ENCODE data around the gene SPCS2. TPM values are rescaled to one million over a fixed set of nuclear protein-coding genes. Genes with fewer than 3 reads are reported as not detected.
"Not testable (repeated sequence)": the region's sequence is repeated elsewhere in the genome, so short reads cannot be mapped to it uniquely, and the experiment has no call there.

Gene SPCS2
- total RNA-seq, 2 donors from 2014 or later: 26.7 to 62.3 TPM

- no peaks in the 10 kb centered on the region for H3K9me3 ChIP-seq
Observed at GRCh38 chr11:74953451-74953850, 4.4 kb downstream of the SPCS2 start.

DNA sequence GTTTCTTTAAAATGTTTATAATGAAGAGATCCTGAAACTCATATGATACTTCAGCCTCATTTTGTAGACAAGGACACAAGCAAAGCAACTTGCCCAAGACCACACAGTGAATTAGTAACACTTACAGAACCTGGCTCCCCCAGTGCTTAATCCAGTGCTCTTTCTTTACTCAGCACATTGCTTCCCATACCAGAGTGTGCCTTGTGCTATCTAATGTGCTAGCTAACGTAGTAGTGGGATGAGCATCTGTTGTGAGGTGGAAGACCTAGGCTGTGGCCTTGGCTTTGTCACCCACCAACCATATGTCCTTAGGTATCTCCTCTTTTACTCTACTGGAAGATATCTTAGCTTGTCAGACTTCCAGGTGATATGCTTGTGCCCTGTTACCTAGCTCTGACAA, 5.1 kb downstream of the SPCS2 start:
- peaks cover 2% of the 10 kb centered on the region for H3K36me3 ChIP-seq
- no peaks in the 10 kb centered on the region for H3K27me3 ChIP-seq (replicated peaks; ENCODE audit: insufficient read depth)
- H3K4me1 ChIP-seq (ENCODE audit: control insufficient read depth in 1 of 2, low read depth in 2 of 2): peaks cover 16 to 58% of the 10 kb centered on the region in 2 donors
- no peak overlapping the region for H3K27ac ChIP-seq
- ATAC-seq (ENCODE audit: insufficient number of reproducible peaks, low FRiP score, low read depth): no peak
- no peak overlapping the region for H3K4me3 ChIP-seq
- no peaks in the 10 kb centered on the region for H3K9me3 ChIP-seq
- TF ChIP-seq, protein P1, sequence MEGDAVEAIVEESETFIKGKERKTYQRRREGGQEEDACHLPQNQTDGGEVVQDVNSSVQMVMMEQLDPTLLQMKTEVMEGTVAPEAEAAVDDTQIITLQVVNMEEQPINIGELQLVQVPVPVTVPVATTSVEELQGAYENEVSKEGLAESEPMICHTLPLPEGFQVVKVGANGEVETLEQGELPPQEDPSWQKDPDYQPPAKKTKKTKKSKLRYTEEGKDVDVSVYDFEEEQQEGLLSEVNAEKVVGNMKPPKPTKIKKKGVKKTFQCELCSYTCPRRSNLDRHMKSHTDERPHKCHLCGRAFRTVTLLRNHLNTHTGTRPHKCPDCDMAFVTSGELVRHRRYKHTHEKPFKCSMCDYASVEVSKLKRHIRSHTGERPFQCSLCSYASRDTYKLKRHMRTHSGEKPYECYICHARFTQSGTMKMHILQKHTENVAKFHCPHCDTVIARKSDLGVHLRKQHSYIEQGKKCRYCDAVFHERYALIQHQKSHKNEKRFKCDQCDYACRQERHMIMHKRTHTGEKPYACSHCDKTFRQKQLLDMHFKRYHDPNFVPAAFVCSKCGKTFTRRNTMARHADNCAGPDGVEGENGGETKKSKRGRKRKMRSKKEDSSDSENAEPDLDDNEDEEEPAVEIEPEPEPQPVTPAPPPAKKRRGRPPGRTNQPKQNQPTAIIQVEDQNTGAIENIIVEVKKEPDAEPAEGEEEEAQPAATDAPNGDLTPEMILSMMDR (IDR thresholded peaks at IDR 0.05): no peak
- DNase-seq (ENCODE audit: low spot score): no peak

More at GRCh38 chr11:74953451-74953850, 4.4 kb downstream of the SPCS2 start:
- TF ChIP-seq, protein P1 (IDR thresholded peaks at IDR 0.05): no peak
- H3K27me3 ChIP-seq (replicated peaks; ENCODE audit: insufficient read depth): no peaks in the 10 kb centered on the region
- no peak overlapping the region for H3K4me3 ChIP-seq
- ATAC-seq (ENCODE audit: insufficient number of reproducible peaks, low FRiP score, low read depth) (no peak), DNase-seq (ENCODE audit: low spot score) (no peak)
- no peak overlapping the region for H3K27ac ChIP-seq
- H3K36me3 ChIP-seq: peaks cover 2% of the 10 kb centered on the region
- peaks cover 16 to 50% of the 10 kb centered on the region in 2 donors for H3K4me1 ChIP-seq (ENCODE audit: control insufficient read depth in 1 of 2, low read depth in 2 of 2)

DNA sequence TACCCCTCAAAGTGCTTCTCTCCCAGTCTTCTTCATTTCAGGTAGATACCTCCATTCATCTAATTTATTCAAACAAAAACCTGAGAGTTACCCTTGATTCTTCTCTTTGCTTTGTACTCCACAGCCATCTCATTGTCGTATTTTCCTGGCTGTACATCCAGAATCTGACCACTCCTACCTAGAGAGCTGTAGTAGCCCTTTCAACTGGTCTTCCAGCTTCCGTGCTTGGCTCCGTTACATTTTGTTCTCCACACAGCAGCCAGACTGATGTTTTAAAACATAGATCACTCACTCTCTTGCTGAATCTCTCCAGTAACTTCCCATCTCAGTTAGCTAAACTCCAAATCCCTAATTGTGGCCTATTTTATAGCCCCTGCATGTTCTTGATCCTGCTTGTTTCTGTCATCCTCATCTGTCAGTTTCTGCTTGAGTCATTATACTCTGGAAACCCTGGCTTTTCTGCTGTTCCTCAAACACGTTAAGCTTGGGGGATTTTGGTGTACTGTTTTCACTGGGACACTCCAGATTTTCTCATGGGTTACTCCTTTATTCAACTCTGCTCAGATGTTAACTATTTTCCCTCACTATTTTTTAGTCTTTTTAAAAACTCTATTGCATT, 7.4 kb downstream of the SPCS2 start:
- TF ChIP-seq, protein P1 (IDR thresholded peaks at IDR 0.05): no peak
- H3K9me3 ChIP-seq: no peaks in the 10 kb centered on the region
- no peaks in the 10 kb centered on the region for H3K27me3 ChIP-seq (replicated peaks; ENCODE audit: insufficient read depth)
- H3K4me1 ChIP-seq (ENCODE audit: control insufficient read depth in 1 of 2, low read depth in 2 of 2): peaks cover 15 to 63% of the 10 kb centered on the region in 2 donors
- ATAC-seq (ENCODE audit: insufficient number of reproducible peaks, low FRiP score, low read depth) (no peak), DNase-seq (ENCODE audit: low spot score) (no peak)
- H3K4me3 ChIP-seq: no peak overlapping the region
- peaks cover 2% of the 10 kb centered on the region for H3K36me3 ChIP-seq
- H3K27ac ChIP-seq: no peak overlapping the region

GRCh38 chr11:74957937-74958629, 9.0 kb downstream of the SPCS2 start:
- Histone ChIP-seq H3K4me1 (ENCODE audit: control insufficient read depth in 1 of 2, low read depth in 2 of 2) (peaks cover 15 to 63% of the 10 kb centered on the region in 2 donors), H3K36me3 (no peaks in the 10 kb centered on the region)

DNA sequence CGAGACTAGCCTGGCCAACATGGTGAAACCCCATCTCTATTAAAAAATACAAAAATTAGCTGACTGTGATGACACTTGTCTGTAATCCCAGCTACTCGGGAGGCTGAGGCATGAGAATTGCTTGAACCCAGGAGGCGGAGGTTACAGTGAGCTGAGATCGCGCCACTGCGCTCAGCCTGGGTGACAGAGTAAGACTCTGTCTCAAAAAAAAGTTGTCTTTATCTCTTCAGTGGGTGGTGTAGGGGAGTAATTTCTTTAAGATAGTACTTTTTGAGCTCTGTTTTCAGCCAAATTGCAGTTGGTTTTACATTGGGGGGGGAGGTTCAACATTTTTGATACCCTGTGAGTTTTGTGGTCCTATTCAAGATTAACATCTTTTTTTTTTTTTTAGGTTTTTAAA, 11.1 kb downstream of the SPCS2 start:
- H3K4me3 ChIP-seq; H3K36me3 ChIP-seq; H3K9me3 ChIP-seq; H3K27ac ChIP-seq; H3K27me3 ChIP-seq (replicated peaks; ENCODE audit: insufficient read depth); ATAC-seq (ENCODE audit: insufficient number of reproducible peaks, low FRiP score, low read depth); DNase-seq (ENCODE audit: low spot score): not testable (repeated sequence)
- H3K4me1 ChIP-seq (ENCODE audit: control insufficient read depth in 1 of 2, low read depth in 2 of 2): peaks cover 15 to 64% of the 10 kb centered on the region in 2 donors

More at GRCh38 chr11:74957937-74958629, 9.0 kb downstream of the SPCS2 start:
- Histone ChIP-seq H3K27ac (no peak overlapping the region), H3K9me3 (no peaks in the 10 kb centered on the region), H3K4me3 (no peak overlapping the region), H3K27me3 (replicated peaks; ENCODE audit: insufficient read depth) (no peaks in the 10 kb centered on the region)
- TF ChIP-seq, protein P1 (IDR thresholded peaks at IDR 0.05): no peak
- no peak for ATAC-seq (ENCODE audit: insufficient number of reproducible peaks, low FRiP score, low read depth)
- DNase-seq (ENCODE audit: low spot score): no peak

Measured in thoracic aorta (tissue), 2 donors.